ENCODE results near the gene NINJ2.

NINJ2 gene

DNA sequence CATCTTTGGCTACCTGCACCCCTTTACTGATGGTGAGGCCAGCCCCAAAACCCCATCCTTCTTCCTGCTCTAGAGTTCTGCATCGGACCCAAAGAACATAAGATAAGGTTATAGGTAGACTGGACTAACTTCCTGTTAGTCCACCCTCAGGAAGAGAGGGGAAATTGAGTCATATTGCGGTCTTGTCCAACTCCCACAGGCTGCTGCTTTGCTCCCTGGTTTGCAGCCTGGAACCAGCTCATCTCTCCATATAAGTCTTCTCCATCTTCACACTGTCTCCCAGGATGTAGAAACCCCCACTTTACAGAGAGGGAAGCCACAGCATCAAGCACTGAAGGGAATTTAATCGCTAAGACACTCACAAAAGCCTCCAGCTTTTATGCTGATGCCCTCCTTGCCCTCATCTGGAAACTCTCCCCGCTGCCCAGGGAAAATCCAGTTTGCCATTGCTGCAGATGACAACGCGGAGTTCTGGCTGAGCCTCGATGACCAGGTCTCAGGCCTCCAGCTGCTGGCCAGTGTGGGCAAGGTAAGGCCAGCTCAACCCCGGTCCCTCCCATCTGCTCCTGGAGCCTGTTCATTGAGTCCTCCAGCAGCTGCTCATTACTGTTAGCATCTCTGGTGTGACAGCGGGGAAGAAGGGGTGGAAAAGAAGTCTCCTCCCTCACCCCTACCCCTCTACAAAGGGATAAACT lies 118.2 kb downstream of the NINJ2 start:
- in situ Hi-C loops (cut with MboI; ENCODE audit: low sequenced_read_pairs, unreplicated experiment): no loop called here
- TF ChIP-seq, protein P1, sequence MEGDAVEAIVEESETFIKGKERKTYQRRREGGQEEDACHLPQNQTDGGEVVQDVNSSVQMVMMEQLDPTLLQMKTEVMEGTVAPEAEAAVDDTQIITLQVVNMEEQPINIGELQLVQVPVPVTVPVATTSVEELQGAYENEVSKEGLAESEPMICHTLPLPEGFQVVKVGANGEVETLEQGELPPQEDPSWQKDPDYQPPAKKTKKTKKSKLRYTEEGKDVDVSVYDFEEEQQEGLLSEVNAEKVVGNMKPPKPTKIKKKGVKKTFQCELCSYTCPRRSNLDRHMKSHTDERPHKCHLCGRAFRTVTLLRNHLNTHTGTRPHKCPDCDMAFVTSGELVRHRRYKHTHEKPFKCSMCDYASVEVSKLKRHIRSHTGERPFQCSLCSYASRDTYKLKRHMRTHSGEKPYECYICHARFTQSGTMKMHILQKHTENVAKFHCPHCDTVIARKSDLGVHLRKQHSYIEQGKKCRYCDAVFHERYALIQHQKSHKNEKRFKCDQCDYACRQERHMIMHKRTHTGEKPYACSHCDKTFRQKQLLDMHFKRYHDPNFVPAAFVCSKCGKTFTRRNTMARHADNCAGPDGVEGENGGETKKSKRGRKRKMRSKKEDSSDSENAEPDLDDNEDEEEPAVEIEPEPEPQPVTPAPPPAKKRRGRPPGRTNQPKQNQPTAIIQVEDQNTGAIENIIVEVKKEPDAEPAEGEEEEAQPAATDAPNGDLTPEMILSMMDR (IDR thresholded peaks at IDR 0.05; ENCODE audit: borderline replicate concordance, control extremely low read depth, extremely low read depth, insufficient read depth, missing control alignments): no peak
- no peak for DNase-seq (ENCODE audit: low spot score)

DNA sequence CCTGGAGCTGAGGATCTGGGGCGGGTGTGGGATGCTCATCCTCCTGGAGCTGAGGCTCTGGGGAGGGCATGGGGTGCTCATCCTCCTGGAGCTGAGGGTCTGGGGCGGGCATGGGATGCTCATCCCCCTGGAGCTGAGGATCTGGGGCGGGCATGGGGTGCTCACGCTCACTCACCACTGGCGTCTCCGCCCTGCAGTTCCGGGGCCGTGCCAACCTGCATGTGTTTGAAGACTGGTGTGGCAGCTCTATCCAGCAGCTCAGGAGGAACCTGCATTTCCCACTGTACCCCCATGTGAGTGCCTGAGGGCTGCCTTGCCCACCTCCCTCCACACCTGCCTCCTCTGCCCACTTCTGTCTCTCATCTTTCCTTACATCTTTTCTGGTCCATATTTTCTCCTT lies 119.1 kb downstream of the NINJ2 start:
- in situ Hi-C loops (cut with MboI; ENCODE audit: low sequenced_read_pairs, unreplicated experiment): no loop called here
- no peak for DNase-seq (ENCODE audit: low spot score)
- TF ChIP-seq, protein P1 (IDR thresholded peaks at IDR 0.05; ENCODE audit: borderline replicate concordance, control extremely low read depth, extremely low read depth, insufficient read depth, missing control alignments): no peak

DNA sequence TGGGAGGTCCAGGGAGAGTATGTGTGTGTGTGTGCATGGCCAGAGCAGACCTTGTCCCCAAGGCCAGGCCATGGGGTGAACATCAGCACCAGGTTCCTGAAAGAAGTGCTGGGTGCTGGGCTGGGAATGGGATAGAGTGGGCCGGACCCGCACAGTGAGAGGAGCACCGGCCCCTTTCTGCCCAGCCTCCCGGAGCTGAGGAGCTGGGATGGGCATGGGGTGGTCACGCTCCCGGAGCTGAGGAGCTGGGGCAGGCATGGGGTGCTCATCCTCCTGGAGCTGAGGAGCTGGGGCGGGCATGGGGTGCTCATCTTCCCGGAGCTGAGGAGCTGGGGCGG lies 120.2 kb downstream of the NINJ2 start:
- no peak for DNase-seq (ENCODE audit: low spot score)
- in situ Hi-C loops (cut with MboI; ENCODE audit: low sequenced_read_pairs, unreplicated experiment): no loop called here
- TF ChIP-seq, protein P1 (IDR thresholded peaks at IDR 0.05; ENCODE audit: borderline replicate concordance, control extremely low read depth, extremely low read depth, insufficient read depth, missing control alignments): no peak

DNA sequence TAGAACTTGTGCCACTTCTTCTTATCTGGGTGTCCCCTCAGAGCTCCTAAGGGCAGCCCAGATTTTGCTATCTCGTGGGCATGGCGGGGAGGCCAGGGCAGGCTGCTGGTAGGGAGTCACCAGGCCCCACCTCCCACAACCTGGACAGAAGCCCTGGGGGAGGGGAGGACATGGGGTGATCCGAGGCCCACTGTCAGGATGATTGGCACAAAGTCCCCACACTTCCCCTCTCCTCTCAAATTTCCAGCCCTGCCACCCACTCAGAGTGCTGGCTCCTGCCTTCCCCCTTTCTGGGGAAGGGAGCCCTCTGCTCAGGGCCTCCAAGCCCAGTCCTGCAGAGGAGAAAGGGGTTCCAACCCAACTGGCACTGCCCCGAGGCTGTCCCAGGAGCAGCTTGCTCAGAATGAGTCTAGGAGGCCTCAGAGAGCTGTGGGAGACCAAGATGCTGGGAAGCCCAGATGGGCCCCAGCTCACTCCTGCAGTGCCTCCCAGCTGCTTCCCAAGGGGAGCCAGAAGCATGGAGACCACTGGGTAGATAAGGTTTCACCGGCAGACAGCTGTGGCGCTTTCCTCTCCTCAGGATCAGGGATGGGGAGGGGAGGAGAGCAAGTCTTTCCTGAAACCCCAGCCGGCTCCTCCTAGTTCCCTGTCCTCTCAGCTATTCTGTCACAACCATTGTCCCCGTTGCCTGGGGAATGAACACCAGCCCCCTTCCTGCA lies 120.7 kb downstream of the NINJ2 start:
- in situ Hi-C loops (cut with MboI; ENCODE audit: low sequenced_read_pairs, unreplicated experiment): no loop called here
- TF ChIP-seq, protein P1 (IDR thresholded peaks at IDR 0.05; ENCODE audit: borderline replicate concordance, control extremely low read depth, extremely low read depth, insufficient read depth, missing control alignments): no peak
- no peak for DNase-seq (ENCODE audit: low spot score)

DNA sequence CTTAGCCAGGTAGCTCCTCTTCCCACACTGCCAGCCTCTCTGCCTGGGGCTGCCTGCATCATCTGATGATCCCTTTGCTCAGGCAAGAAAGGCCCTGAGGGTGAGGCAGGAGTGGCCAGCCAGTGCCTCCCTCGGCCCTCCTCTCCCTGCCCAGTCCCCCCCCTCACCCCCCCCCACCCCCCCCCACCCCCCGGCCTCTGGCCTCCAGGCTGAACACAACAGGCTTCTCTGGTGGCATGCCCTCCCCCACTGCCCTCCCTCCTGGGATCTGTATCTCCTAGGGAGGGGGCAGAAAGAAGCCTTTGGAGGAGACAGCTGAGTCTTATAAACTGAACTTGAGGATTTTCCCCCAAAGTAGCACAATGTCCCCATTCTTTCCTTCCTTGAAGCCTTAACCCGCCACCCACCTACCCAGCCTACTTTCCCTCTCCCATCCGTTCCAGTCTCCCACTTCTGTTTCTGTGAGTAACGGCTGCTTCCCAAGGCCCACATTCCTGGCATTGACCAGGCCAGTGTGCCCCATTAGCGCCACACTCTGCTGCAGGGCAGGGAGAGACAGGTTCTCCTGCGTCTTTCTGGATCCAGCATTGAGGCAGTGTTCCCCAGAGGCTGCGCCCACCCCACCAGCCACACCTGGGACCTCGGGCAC lies 121.4 kb downstream of the NINJ2 start:
- in situ Hi-C loops (cut with MboI; ENCODE audit: low sequenced_read_pairs, unreplicated experiment): no loop called here
- TF ChIP-seq, protein P1 (IDR thresholded peaks at IDR 0.05; ENCODE audit: borderline replicate concordance, control extremely low read depth, extremely low read depth, insufficient read depth, missing control alignments): no peak
- no peak for DNase-seq (ENCODE audit: low spot score)

DNA sequence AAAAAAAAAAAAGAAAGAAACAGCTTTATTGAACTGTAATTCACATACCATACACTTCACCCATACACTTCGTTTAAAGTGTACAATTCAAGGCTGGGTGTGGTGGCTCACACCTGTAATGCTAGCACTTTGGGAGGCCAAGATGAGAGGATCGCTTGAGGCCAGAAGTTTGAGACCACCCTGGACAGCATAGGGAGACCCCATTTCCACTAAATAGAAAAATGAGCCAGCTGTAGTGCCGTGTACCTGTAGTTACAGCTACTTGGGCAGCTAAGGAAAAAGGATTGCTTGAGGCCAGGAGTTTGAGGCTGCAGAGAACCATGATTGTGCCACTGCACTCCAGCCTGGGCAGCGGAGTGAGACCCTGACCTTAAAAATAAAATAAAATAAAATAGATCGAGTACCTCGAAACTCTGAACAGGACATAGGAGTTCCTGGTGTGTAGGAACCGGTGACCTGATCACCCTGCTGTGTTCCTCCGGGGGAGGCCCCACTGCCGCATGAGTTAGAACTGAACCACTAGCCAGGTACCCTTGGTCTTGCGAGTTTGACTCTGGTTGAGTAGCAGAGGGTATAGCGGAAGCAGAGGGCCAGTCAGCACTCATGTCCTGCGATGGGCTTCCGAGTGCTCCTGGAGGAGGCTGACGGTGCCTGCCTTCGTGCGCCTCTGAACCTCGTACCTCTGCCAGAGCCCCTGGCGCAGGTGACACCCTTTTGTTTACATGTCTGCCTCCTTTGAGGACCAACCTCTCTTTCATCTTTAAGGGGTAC lies 123.5 kb downstream of the NINJ2 start:
- in situ Hi-C loops (cut with MboI; ENCODE audit: low sequenced_read_pairs, unreplicated experiment): no loop called here

More for the DNA sequence above, 123.5 kb downstream of the NINJ2 start:
- DNase-seq (ENCODE audit: low spot score): no peak
- TF ChIP-seq, protein P1 (IDR thresholded peaks at IDR 0.05; ENCODE audit: borderline replicate concordance, control extremely low read depth, extremely low read depth, insufficient read depth, missing control alignments): no peak
